ENCODE data around the gene RPL27. TPM values are rescaled to one million over a fixed set of nuclear protein-coding genes. Genes with fewer than 3 reads are reported as not detected.

RPL27 gene
- total RNA-seq, 1 donor from 2014 or later, result 1,032 TPM

GRCh38 chr17:43020789-43021740 is 22.8 kb downstream of the RPL27 start:
- H3K4me1 ChIP-seq (ENCODE audit: insufficient read depth, low read length), result peaks cover 31% of the 10 kb centered on the region
- peaks cover 42% of the 10 kb centered on the region for H3K79me2 ChIP-seq (ENCODE audit: insufficient read depth, low read length)
- no peak for TF ChIP-seq EZH2 (IDR thresholded peaks at IDR 0.05; ENCODE audit: insufficient read depth, low read length)
- TF ChIP-seq, protein P1, sequence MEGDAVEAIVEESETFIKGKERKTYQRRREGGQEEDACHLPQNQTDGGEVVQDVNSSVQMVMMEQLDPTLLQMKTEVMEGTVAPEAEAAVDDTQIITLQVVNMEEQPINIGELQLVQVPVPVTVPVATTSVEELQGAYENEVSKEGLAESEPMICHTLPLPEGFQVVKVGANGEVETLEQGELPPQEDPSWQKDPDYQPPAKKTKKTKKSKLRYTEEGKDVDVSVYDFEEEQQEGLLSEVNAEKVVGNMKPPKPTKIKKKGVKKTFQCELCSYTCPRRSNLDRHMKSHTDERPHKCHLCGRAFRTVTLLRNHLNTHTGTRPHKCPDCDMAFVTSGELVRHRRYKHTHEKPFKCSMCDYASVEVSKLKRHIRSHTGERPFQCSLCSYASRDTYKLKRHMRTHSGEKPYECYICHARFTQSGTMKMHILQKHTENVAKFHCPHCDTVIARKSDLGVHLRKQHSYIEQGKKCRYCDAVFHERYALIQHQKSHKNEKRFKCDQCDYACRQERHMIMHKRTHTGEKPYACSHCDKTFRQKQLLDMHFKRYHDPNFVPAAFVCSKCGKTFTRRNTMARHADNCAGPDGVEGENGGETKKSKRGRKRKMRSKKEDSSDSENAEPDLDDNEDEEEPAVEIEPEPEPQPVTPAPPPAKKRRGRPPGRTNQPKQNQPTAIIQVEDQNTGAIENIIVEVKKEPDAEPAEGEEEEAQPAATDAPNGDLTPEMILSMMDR (IDR thresholded peaks at IDR 0.05; ENCODE audit: insufficient read depth, low read depth, low read length), result no peak
- Mint-ChIP-seq H3K9me3 (ENCODE audit: unreplicated experiment) (no peaks in the 10 kb centered on the region), H3K27ac (ENCODE audit: unreplicated experiment) (peak overlapping the region; percentile 93), H3K4me1 (ENCODE audit: low read depth, unreplicated experiment) (peaks cover 28% of the 10 kb centered on the region), H3K4me3 (ENCODE audit: unreplicated experiment) (peak overlapping the region; percentile 97), H3K27me3 (ENCODE audit: low read depth, unreplicated experiment) (no peaks in the 10 kb centered on the region), H3K36me3 (ENCODE audit: low read depth, unreplicated experiment) (peaks cover 8% of the 10 kb centered on the region)
- H3K27ac ChIP-seq (ENCODE audit: low read depth, low read length), result peak overlapping the region; percentile 55
- H3K9ac ChIP-seq (ENCODE audit: low read length), result peak overlapping the region; percentile 86
- no peaks in the 10 kb centered on the region for H3K9me3 ChIP-seq (ENCODE audit: insufficient read depth, low read depth, low read length)
- peak overlapping the region; percentile 95 for H3K4me3 ChIP-seq (ENCODE audit: insufficient read depth, low read depth, low read length)
- H3K4me2 ChIP-seq (ENCODE audit: low read length), result peak overlapping the region; percentile 90
- DNase-seq (ENCODE audit: low read depth), result peak; percentile 39
- FAIRE-seq, result no peak
- no peaks in the 10 kb centered on the region for H3K27me3 ChIP-seq (ENCODE audit: insufficient read depth, low read length)
- peaks cover 6% of the 10 kb centered on the region for H3K36me3 ChIP-seq (ENCODE audit: insufficient read depth, low read length)
- H4K20me1 ChIP-seq (ENCODE audit: insufficient read depth, low read length), result peaks cover 22% of the 10 kb centered on the region
- H2AFZ ChIP-seq (ENCODE audit: low read depth, low read length), result peak overlapping the region; percentile 93

DNA sequence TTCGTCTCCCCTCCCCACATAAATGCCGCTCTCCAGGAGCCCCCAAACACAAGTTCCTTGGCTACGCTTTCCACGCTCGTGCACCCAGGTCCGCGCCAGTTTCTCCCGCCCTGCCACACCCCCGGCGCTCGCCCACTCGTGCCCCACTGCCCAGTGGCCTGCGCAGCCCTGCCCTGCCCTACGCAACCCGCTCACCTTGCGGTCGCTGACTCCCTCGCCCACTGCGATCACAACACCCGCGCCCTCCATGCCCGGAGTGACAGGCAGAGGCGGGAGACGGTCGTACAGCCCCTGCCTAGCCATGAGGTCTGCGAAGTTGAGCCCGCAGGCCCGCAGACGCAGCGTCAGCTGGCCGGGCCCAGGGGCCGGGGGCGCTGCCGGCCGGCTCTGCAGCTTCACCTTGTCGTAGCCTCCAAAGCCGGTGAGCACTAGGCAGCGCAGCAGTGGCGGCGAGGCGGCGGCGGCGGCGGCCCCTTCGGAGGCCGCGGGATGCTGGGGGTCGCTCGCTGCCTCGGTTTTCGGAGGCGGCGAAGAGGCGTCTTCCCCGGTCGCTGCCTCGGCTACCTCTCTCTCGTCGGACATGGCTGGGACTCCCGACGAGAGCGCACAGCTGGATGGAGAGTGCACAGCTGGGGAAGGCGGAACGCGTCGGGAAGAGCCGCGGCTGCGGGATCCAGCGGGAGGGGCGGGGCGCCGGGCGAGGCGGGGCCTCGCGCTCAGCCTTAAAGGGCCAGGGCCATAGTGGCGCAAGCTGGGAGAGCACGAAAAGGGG is 23.7 kb downstream of the RPL27 start, which contains the start of gene VAT1:
TSS of gene VAT1 (minus strand) at position 645 of the 772 bp plus-strand sequence. CDS start at position 582, 63 bp downstream.
- peak within 1 kb of the TSS; percentile 97 for H3K4me3 Mint-ChIP-seq (ENCODE audit: unreplicated experiment)
- Histone ChIP-seq H2AFZ (ENCODE audit: low read depth, low read length) (peak within 1 kb of the TSS; percentile 93), H3K79me2 (ENCODE audit: insufficient read depth, low read length) (peaks cover 42% of the 10 kb centered on the region), H4K20me1 (ENCODE audit: insufficient read depth, low read length) (peaks cover 15% of the 10 kb centered on the region), H3K9ac (ENCODE audit: low read length) (peak within 1 kb of the TSS; percentile 86), H3K36me3 (ENCODE audit: insufficient read depth, low read length) (peaks cover 6% of the 10 kb centered on the region), H3K4me1 (ENCODE audit: insufficient read depth, low read length) (peaks cover 31% of the 10 kb centered on the region), H3K9me3 (ENCODE audit: insufficient read depth, low read depth, low read length) (no peaks in the 10 kb centered on the region), H3K27me3 (ENCODE audit: insufficient read depth, low read length) (no peaks in the 10 kb centered on the region), H3K27ac (ENCODE audit: low read depth, low read length) (peak within 1 kb of the TSS; percentile 55), H3K4me3 (ENCODE audit: insufficient read depth, low read depth, low read length) (peak within 1 kb of the TSS; percentile 95), H3K4me2 (ENCODE audit: low read length) (peak within 1 kb of the TSS; percentile 90)
- peaks cover 8% of the 10 kb centered on the region for H3K36me3 Mint-ChIP-seq (ENCODE audit: low read depth, unreplicated experiment)
- no peak for TF ChIP-seq EZH2 (IDR thresholded peaks at IDR 0.05; ENCODE audit: insufficient read depth, low read length)
- TF ChIP-seq, protein P1 (IDR thresholded peaks at IDR 0.05; ENCODE audit: insufficient read depth, low read depth, low read length), result no peak
- FAIRE-seq (no peak), DNase-seq (ENCODE audit: low read depth) (peak; percentile 33)
- H3K27ac Mint-ChIP-seq (ENCODE audit: unreplicated experiment), result peak within 1 kb of the TSS; percentile 93
- H3K4me1 Mint-ChIP-seq (ENCODE audit: low read depth, unreplicated experiment), result peaks cover 27% of the 10 kb centered on the region
- no peaks in the 10 kb centered on the region for H3K9me3 Mint-ChIP-seq (ENCODE audit: unreplicated experiment)
- no peaks in the 10 kb centered on the region for H3K27me3 Mint-ChIP-seq (ENCODE audit: low read depth, unreplicated experiment)
